CD4-positive, alpha-beta T cell treated with Interferon alpha-2 for 1 hour (primary cell): Measurements from ENCODE around the gene PPP6R3.
"Not testable (repeated sequence)": the region's sequence is repeated elsewhere in the genome, so short reads cannot be mapped to it uniquely, and the experiment has no call there.

Source experiments
- DNase-seq, 2 donors: peaks; one replicate each; pipeline ENCODE4 v3.0.0-alpha.2; 2020 to 2022

The PPP6R3 gene, protein sequence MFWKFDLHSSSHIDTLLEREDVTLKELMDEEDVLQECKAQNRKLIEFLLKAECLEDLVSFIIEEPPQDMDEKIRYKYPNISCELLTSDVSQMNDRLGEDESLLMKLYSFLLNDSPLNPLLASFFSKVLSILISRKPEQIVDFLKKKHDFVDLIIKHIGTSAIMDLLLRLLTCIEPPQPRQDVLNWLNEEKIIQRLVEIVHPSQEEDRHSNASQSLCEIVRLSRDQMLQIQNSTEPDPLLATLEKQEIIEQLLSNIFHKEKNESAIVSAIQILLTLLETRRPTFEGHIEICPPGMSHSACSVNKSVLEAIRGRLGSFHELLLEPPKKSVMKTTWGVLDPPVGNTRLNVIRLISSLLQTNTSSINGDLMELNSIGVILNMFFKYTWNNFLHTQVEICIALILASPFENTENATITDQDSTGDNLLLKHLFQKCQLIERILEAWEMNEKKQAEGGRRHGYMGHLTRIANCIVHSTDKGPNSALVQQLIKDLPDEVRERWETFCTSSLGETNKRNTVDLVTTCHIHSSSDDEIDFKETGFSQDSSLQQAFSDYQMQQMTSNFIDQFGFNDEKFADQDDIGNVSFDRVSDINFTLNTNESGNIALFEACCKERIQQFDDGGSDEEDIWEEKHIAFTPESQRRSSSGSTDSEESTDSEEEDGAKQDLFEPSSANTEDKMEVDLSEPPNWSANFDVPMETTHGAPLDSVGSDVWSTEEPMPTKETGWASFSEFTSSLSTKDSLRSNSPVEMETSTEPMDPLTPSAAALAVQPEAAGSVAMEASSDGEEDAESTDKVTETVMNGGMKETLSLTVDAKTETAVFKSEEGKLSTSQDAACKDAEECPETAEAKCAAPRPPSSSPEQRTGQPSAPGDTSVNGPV

GRCh38 chr11:68460741-68461574 lies at the start of gene PPP6R3:
Gene PPP6R3, plus strand, starts transcription at chr11:68460752. Its CDS starts 76,913 bp downstream, at chr11:68537665.
- peak in 1 of 2 donors; percentile 37 for DNase-seq

GRCh38 chr11:68411501-68411991 lies 49.0 kb upstream of the PPP6R3 start:
- no peak for DNase-seq

GRCh38 chr11:68412593-68413475 lies 47.7 kb upstream of the PPP6R3 start:
- no peak for DNase-seq

- no peak for DNase-seq
These were observed 47.0 kb upstream of the PPP6R3 start for GRCh38 chr11:68413591-68413999.

DNA sequence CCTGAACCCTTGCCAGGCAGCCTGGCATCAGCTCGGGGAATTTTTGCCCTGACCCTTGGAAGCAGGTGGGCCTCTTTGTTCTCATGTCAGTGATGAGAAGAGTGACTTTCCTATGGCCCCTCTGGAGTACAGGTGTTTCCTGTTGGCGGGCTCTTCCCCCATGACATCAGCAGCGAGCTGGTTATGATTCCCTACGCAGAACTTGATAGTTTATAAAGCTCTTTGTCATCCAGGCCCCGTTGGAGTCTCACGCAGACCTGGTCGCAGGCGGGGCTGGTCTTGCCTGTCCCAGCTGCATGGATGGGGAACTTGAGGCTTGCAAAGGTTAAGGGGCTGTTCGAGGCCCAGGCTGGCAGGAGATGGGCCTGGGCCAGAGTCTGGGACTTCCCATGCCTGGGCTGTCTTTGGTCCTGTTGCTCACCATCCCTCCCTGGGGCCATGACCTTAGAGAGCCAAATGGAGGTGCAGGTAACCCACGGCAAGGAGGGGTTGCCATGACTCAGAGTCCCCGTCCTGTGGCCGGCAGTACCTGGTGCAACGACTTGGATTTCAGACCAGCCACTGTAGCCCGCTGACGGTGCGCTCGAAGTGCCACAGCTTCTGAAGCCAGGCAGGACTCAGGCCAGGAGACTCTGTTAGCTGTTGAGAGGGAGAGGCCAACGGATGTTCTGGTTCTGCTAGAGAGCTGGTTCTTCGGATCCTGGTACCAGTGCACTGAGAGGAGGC lies 45.9 kb upstream of the PPP6R3 start:
- no peak for DNase-seq

- DNase-seq, result no peak
These were observed 44.4 kb upstream of the PPP6R3 start for GRCh38 chr11:68416070-68416578.

DNA sequence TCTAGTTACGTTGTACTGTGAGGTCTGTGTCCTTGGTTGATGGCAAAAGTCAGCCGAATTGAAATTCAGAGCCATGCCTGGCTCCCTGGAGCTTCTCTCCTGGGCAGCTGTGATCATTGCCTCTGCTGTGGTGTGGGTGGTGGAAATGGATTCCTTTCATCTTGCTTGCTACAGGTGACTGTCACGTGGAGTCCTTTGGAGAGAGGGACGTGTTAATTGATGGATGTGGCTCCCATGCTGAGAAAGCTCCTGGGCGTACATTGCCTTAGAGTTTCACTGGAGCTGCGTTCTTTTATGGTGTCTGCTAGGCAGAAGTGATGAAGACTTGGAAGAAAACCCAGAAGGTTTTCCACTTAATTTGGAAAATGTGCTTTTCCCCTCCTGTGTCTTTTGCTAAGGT lies 41.9 kb upstream of the PPP6R3 start:
- DNase-seq, result no peak

GRCh38 chr11:68420171-68420570 lies 40.4 kb upstream of the PPP6R3 start:
- no peak for DNase-seq

DNA sequence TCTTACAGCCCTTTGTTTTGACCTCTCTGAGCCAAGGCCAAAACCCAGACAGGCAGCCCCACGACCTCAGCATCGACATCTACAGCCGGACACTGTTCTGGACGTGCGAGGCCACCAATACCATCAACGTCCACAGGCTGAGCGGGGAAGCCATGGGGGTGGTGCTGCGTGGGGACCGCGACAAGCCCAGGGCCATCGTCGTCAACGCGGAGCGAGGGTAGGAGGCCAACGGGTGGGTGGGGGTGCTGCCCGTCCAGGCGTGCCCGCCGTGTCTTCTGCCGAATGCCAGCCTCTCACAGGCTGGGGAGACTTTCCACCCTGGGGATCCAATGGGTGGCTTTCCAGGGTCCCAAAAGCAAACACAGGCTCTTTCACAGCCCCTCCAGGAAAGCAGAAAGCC lies 37.1 kb upstream of the PPP6R3 start:
- DNase-seq, result no peak

GRCh38 chr11:68424101-68424632 lies 36.4 kb upstream of the PPP6R3 start:
- DNase-seq, result no peak

DNA sequence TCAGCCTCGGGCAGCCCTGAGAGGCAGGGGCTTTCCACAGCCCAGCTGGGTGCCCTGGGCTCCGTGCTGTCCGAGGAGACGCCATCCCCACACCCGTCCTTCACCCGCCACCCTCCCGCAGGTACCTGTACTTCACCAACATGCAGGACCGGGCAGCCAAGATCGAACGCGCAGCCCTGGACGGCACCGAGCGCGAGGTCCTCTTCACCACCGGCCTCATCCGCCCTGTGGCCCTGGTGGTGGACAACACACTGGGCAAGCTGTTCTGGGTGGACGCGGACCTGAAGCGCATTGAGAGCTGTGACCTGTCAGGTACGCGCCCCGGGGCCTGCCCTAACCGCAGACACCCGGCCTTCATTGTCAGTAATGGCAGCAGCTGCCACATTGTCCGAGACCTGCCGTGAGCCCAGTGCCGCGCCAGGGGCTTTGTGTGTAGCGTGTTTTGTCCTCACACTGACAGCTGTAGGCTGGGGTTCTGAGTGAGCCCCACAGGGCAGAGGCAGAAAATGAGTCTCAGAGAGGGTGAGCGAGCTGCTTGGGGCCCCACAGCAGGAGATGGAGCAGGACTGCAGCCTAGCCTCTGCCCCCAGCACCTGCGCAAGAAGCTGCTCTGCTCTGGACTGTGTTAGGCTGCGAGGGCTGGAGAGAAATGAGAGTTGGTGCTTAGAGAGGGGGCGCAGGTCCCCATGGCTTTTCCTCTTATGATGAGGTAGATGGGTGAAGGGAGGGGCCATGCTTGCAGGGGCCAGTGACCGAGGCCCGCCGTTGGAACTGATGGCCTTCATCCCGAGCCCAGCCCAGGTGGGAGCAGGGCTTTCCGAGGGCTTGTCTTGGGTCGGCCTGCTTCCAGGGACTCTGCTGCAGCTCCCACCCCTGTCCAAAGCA lies 35.3 kb upstream of the PPP6R3 start:
- DNase-seq, result no peak

DNA sequence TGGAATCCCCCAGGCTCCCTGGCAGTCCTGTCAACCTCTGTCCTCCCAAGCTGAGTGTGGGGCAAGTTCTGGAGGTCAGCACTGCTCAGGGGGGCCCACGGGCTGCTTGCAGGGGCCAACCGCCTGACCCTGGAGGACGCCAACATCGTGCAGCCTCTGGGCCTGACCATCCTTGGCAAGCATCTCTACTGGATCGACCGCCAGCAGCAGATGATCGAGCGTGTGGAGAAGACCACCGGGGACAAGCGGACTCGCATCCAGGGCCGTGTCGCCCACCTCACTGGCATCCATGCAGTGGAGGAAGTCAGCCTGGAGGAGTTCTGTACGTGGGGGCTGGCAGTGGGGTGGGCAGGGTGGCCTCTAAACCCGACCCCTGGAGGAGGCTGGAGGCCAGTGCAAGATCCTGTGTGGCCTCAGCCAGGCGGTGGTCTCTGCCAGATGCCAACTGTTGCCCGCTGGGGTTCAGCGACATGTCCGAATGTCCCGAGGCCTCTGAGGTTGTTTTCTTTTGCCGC lies 34.6 kb upstream of the PPP6R3 start:
- DNase-seq, result no peak

- DNase-seq, result no peak
These were observed 30.9 kb upstream of the PPP6R3 start for GRCh38 chr11:68429661-68430060.

DNA sequence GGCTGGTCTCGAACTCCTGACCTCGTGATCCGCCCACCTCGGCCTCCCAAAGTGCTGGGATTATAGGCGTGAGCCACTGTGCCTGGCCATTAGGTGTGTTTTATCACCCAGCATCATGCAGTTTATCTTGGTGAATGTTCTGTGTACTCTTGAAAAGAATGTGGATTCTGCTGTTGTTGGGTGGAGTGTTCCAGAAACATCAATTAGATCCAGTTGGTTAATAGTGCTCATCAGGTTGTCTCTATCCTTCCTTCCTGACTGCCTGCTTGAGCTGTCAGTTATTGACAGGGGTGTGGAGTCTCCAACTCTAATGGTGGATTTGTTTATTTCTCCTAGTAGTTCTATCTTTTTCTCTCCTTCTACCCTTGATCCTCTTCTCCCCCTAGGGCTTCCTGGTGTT lies 30.2 kb upstream of the PPP6R3 start:
- DNase-seq, result no peak

DNA sequence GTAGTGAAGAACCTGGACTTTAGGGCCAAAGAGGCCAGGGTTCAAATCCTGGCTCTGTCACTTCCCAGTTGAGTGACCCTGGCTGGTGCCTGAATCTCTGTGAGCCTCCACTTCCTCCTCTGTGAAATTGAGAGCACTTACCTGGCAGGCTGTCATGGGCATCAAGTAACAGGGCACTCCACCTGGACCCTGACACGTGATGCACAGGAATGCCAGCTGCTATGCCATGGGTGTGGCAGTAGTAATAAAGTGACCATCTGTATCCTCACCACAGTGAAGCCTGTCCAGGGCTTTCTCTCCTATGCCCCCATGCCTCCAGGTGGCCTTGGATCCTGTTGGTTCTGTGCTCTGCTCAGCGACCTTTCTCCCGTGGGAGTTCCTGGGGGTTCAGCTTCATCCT lies 29.8 kb upstream of the PPP6R3 start:
- DNase-seq, result no peak

- DNase-seq, result no peak
These were observed 28.4 kb upstream of the PPP6R3 start for GRCh38 chr11:68431984-68432645.

- DNase-seq, result no peak
These were observed 27.7 kb upstream of the PPP6R3 start for GRCh38 chr11:68432874-68433273.

GRCh38 chr11:68433541-68433940 lies 27.0 kb upstream of the PPP6R3 start:
- DNase-seq, result no peak

DNA sequence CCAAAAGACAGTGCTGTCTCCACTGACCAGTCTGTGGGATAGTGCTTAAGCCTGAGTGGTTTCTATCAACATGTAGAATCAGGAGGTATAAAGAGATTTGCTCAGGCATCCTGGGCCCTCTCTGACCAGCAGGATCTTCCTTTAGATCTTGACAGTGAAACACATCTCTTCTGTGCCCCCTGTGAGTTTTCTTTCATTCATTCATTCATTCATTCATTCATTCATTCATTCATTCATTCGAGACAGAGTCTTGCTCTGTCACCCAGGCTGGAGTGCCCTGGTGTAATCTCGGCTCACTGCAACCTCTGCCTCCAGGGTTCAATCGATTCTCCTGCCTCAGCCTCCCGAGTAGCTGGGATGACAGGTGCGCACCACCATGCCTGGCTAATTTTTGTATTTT lies 26.4 kb upstream of the PPP6R3 start:
- DNase-seq, result not testable (repeated sequence)
